K562 treated with DMSO at 1 percent for 48 hours (cell line): ENCODE results near the gene ZBED1. TPM values are rescaled to one million over a fixed set of nuclear protein-coding genes. Genes with fewer than 3 reads are reported as not detected.

Source experiments
- total RNA-seq: library from RNA; unstranded; fragments of 300-600 nt; gene quantifications from 2 replicates; pipeline ENCODE4 v1.2.3, GENCODE V29; 2022; ENCODE audit warnings: low replicate concordance; ENCODE audit errors: extremely low read depth

Gene ZBED1
- total RNA-seq = not detected in 2 replicates

DNA sequence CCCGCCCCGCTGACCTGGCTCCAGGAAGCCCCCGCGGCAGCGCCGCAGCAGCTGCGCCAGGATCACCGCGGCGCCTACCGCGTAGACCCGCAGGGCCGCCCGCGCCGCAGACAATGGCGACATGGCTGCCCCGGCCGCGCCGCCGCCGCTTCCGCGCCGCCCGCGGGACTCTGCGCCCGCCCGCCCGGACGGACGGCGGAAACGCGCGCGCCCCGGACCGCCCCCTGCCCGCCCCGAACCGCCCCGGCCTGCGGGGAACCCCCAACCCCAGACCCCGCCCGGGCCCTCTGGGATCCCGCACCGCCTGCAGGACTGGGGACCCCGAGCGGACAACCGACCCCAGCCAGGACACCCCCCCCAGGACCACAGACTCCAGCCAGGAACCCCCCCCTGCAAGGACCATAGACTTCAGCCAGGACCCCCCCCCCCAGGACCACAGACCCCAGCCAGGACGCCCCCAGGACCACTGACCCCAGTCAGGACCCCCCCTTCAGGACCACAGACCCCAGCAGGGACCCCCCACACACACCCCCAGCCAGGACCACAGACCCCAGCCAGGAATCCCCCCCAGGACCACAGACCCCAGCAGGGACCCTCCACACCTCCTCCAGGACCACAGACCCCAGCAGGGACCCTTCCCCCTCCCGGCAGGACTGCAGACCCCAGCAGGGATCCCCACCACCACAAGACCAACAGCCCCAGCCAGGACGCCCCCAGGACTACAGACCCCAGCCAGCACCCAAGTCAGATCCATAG lies at the start of gene ZBED1, which contains the start of gene DHRSX:
Gene ZBED1 (minus strand): TSS at position 174 of the 756 bp plus-strand sequence. CDS start 10,257 bp downstream, outside the sequence.
Gene DHRSX (minus strand): TSS at position 174 of the 756 bp plus-strand sequence. CDS start 51 bp downstream, at position 123.

Other genes starting within 250 kb of the ZBED1 start
- not detected in 2 replicates for gene DHRSX, start within 50 bp of the ZBED1 start, total RNA-seq
- not detected in 2 replicates for gene CD99, start 190.3 kb upstream of the ZBED1 start, total RNA-seq